Activated T-helper 1 cell treated with anti-CD3 and anti-CD28 coated beads, Interleukin-12 subunit alpha, Interleukin-12 subunit beta, Interleukin-2, Interleukin-4 antibody, amounts not matched to agents 30 ng/mL and 10 ng/mL and 1 ng/mL, durations not matched to agents 14 hours and 24 hours and 36 hours (primary cell): ENCODE measurements around the gene TM9SF4. TPM values are rescaled to one million over a fixed set of nuclear protein-coding genes. Genes with fewer than 3 reads are reported as not detected.
"Not testable (repeated sequence)": the region's sequence is repeated elsewhere in the genome, so short reads cannot be mapped to it uniquely, and the experiment has no call there.

Experiments
- DNase-seq: peaks from one replicate; pipeline ENCODE4 v3.0.0; 2021; ENCODE audit warnings: low spot score
- H3K27ac Mint-ChIP-seq: one replicate; pipeline ENCODE4 v1.8.0; 2021; ENCODE audit warnings: mild to moderate bottlenecking, mixed read lengths
- H3K27me3 Mint-ChIP-seq: one replicate; pipeline ENCODE4 v1.8.0; 2022; ENCODE audit warnings: mild to moderate bottlenecking, moderate library complexity, mixed read lengths; ENCODE audit not compliant: insufficient read depth
- H3K36me3 Mint-ChIP-seq: one replicate; pipeline ENCODE4 v1.8.0; 2021; ENCODE audit warnings: low read depth, mixed read lengths
- H3K4me1 Mint-ChIP-seq: one replicate; pipeline ENCODE4 v1.8.0; 2021; ENCODE audit warnings: low read depth, mixed read lengths
- H3K4me3 Mint-ChIP-seq: one replicate; pipeline ENCODE4 v1.8.0; 2021; ENCODE audit warnings: mild to moderate bottlenecking, moderate library complexity, mixed read lengths
- H3K9me3 Mint-ChIP-seq: one replicate; pipeline ENCODE4 v1.8.0; 2021; ENCODE audit warnings: mixed read lengths
- intact Hi-C: fragments of 100-400 bp; cut with micrococcal nuclease; formaldehyde crosslinking; loops from one replicate; pipeline ENCODE4 v1.15.1; 2024
- total RNA-seq: library from RNA; stranded (reverse); gene quantifications from 2 replicates; pipeline ENCODE4 v1.2.3, GENCODE V29; 2022

Gene TM9SF4
- total RNA-seq, 1 donor from 2014 or later: 49.5 TPM

- Mint-ChIP-seq H3K27me3 (peaks cover 2% of the 10 kb centered on the region), H3K27ac (peak overlapping the region; percentile 99), H3K9me3 (no peaks in the 10 kb centered on the region), H3K4me1 (peaks cover 35% of the 10 kb centered on the region), H3K36me3 (peaks cover 11% of the 10 kb centered on the region), H3K4me3 (peak overlapping the region; percentile 92)
- no peak for DNase-seq
- intact Hi-C loops: no loop called here
Measured at GRCh38 chr20:32110727-32111126, 1.2 kb downstream of the TM9SF4 start.

GRCh38 chr20:32111156-32111686 is 1.7 kb downstream of the TM9SF4 start:
- Mint-ChIP-seq H3K9me3 (no peaks in the 10 kb centered on the region), H3K4me3 (peak overlapping the region; percentile 92)

GRCh38 chr20:32111753-32112152 is 2.2 kb downstream of the TM9SF4 start:
- Mint-ChIP-seq H3K36me3 (peaks cover 11% of the 10 kb centered on the region), H3K4me3 (peak overlapping the region; percentile 92), H3K27ac (no peak overlapping the region), H3K27me3 (peaks cover 2% of the 10 kb centered on the region), H3K9me3 (no peaks in the 10 kb centered on the region), H3K4me1 (peaks cover 42% of the 10 kb centered on the region)
- DNase-seq: no peak
- intact Hi-C loops: no loop called here

More at GRCh38 chr20:32111156-32111686, 1.7 kb downstream of the TM9SF4 start:
- intact Hi-C loops: no loop called here
- Mint-ChIP-seq H3K4me1 (peaks cover 37% of the 10 kb centered on the region), H3K36me3 (peaks cover 11% of the 10 kb centered on the region), H3K27ac (peak overlapping the region; percentile 34), H3K27me3 (peaks cover 2% of the 10 kb centered on the region)
- DNase-seq: no peak

- intact Hi-C loops: no loop called here
- H3K27me3 Mint-ChIP-seq: peaks cover 2% of the 10 kb centered on the region
- H3K9me3 Mint-ChIP-seq: no peaks in the 10 kb centered on the region
- peaks cover 11% of the 10 kb centered on the region for H3K36me3 Mint-ChIP-seq
- no peak for DNase-seq
- H3K27ac Mint-ChIP-seq: no peak overlapping the region
- H3K4me3 Mint-ChIP-seq: no peak overlapping the region
- H3K4me1 Mint-ChIP-seq: peaks cover 49% of the 10 kb centered on the region
Measured at GRCh38 chr20:32112841-32113240, 3.3 kb downstream of the TM9SF4 start.

GRCh38 chr20:32113591-32114260 is 4.2 kb downstream of the TM9SF4 start:
- intact Hi-C loops: no loop called here
- DNase-seq: no peak
- Mint-ChIP-seq H3K36me3 (peaks cover 11% of the 10 kb centered on the region), H3K27me3 (peaks cover 2% of the 10 kb centered on the region), H3K4me1 (peaks cover 49% of the 10 kb centered on the region), H3K27ac (no peak overlapping the region), H3K9me3 (no peaks in the 10 kb centered on the region), H3K4me3 (no peak overlapping the region)

GRCh38 chr20:32114305-32114960 is 4.9 kb downstream of the TM9SF4 start:
- Mint-ChIP-seq H3K27me3 (peaks cover 2% of the 10 kb centered on the region), H3K9me3 (no peaks in the 10 kb centered on the region), H3K27ac (no peak overlapping the region), H3K4me3 (no peak overlapping the region), H3K4me1 (peaks cover 49% of the 10 kb centered on the region), H3K36me3 (peaks cover 11% of the 10 kb centered on the region)
- no peak for DNase-seq
- intact Hi-C loops: no loop called here

GRCh38 chr20:32115211-32115767 is 5.8 kb downstream of the TM9SF4 start:
- no peak overlapping the region for H3K4me3 Mint-ChIP-seq
- no peak overlapping the region for H3K27ac Mint-ChIP-seq
- no peaks in the 10 kb centered on the region for H3K9me3 Mint-ChIP-seq
- H3K27me3 Mint-ChIP-seq: no peaks in the 10 kb centered on the region
- H3K36me3 Mint-ChIP-seq: peaks cover 11% of the 10 kb centered on the region
- no peak for DNase-seq
- peaks cover 47% of the 10 kb centered on the region for H3K4me1 Mint-ChIP-seq
- intact Hi-C loops: no loop called here

GRCh38 chr20:32116079-32116521 is 6.6 kb downstream of the TM9SF4 start:
- Mint-ChIP-seq H3K27ac (no peak overlapping the region), H3K36me3 (peaks cover 11% of the 10 kb centered on the region), H3K9me3 (no peaks in the 10 kb centered on the region), H3K4me3 (no peak overlapping the region), H3K27me3 (no peaks in the 10 kb centered on the region), H3K4me1 (peaks cover 39% of the 10 kb centered on the region)
- intact Hi-C loops: no loop called here
- no peak for DNase-seq

- peaks cover 32% of the 10 kb centered on the region for H3K4me1 Mint-ChIP-seq
Measured at GRCh38 chr20:32116796-32117195, 7.3 kb downstream of the TM9SF4 start.

GRCh38 chr20:32118427-32118826 is 8.9 kb downstream of the TM9SF4 start:
- H3K9me3 Mint-ChIP-seq, intact Hi-C loops, H3K4me3 Mint-ChIP-seq, H3K36me3 Mint-ChIP-seq, H3K27ac Mint-ChIP-seq, H3K27me3 Mint-ChIP-seq, DNase-seq: not testable (repeated sequence)
- H3K4me1 Mint-ChIP-seq: peaks cover 21% of the 10 kb centered on the region

More at GRCh38 chr20:32116796-32117195, 7.3 kb downstream of the TM9SF4 start:
- H3K36me3 Mint-ChIP-seq, H3K27ac Mint-ChIP-seq, intact Hi-C loops, DNase-seq, H3K9me3 Mint-ChIP-seq, H3K4me3 Mint-ChIP-seq, H3K27me3 Mint-ChIP-seq: not testable (repeated sequence)

GRCh38 chr20:32119734-32120133 is 10.2 kb downstream of the TM9SF4 start:
- H3K4me1 Mint-ChIP-seq: peaks cover 13% of the 10 kb centered on the region
- no peaks in the 10 kb centered on the region for H3K27me3 Mint-ChIP-seq
- H3K4me3 Mint-ChIP-seq: no peak overlapping the region
- intact Hi-C loops: no loop called here
- no peak overlapping the region for H3K27ac Mint-ChIP-seq
- DNase-seq: no peak
- H3K9me3 Mint-ChIP-seq: no peaks in the 10 kb centered on the region
- peaks cover 10% of the 10 kb centered on the region for H3K36me3 Mint-ChIP-seq

GRCh38 chr20:32121908-32122307 is 12.4 kb downstream of the TM9SF4 start:
- H3K36me3 Mint-ChIP-seq, H3K4me3 Mint-ChIP-seq, H3K9me3 Mint-ChIP-seq, H3K4me1 Mint-ChIP-seq, H3K27me3 Mint-ChIP-seq, H3K27ac Mint-ChIP-seq, DNase-seq, intact Hi-C loops: not testable (repeated sequence)

GRCh38 chr20:32123088-32123487 is 13.6 kb downstream of the TM9SF4 start:
- Mint-ChIP-seq H3K4me1 (no peaks in the 10 kb centered on the region), H3K9me3 (no peaks in the 10 kb centered on the region), H3K27me3 (no peaks in the 10 kb centered on the region), H3K27ac (no peak overlapping the region), H3K4me3 (no peak overlapping the region), H3K36me3 (peaks cover 4% of the 10 kb centered on the region)
- DNase-seq: no peak
- intact Hi-C loops: no loop called here
